Cardiac fibroblast (primary cell): ENCODE measurements around the gene CCL19.
"Not testable (repeated sequence)": the region's sequence is repeated elsewhere in the genome, so short reads cannot be mapped to it uniquely, and the experiment has no call there.

Experiments used
- DNase-seq, 2 donors: peaks; one replicate each; pipeline versions ENCODE4 v3.0.0 to v3.0.0-alpha.2; 2010; ENCODE audit warnings: low read depth in 2 of 2
- H3K4me3 ChIP-seq, 2 donors: replicated peaks in 1 of 2; 1 replicate in 1 of 2; 2 replicates in 1 of 2; pipeline ENCODE4 v1.5.1; 2011; ENCODE audit warnings: low read depth in 2 of 2, low read length in 2 of 2, mild to moderate bottlenecking in 2 of 2, moderate library complexity in 1 of 2
- CTCF ChIP-seq: IDR thresholded peaks from one replicate; pipeline ENCODE4 v1.5.1; 2011; ENCODE audit warnings: low read depth, mild to moderate bottlenecking, low read length, inconsistent platforms

Gene CCL19

GRCh38 chr9:34690983-34691935, at the start of gene CCL19:
TSS of gene CCL19 (minus strand) at chr9:34691276. CDS start at chr9:34691139, 137 bp downstream.
- no peak for TF ChIP-seq CTCF
- no peak within 1 kb of the TSS for H3K4me3 ChIP-seq
- no peak for DNase-seq

- not testable (repeated sequence) for DNase-seq, H3K4me3 ChIP-seq
Measured at GRCh38 chr9:34740176-34740575, 49.1 kb upstream of the CCL19 start.

- DNase-seq = no peak
- H3K4me3 ChIP-seq = no peak overlapping the region
- TF ChIP-seq CTCF = no peak
Measured at GRCh38 chr9:34737677-34738260, 46.7 kb upstream of the CCL19 start.

GRCh38 chr9:34734720-34735119, 43.6 kb upstream of the CCL19 start:
- no peak for DNase-seq
- TF ChIP-seq CTCF = no peak
- H3K4me3 ChIP-seq = no peak overlapping the region

- DNase-seq = no peak
- TF ChIP-seq CTCF = no peak
- no peak overlapping the region for H3K4me3 ChIP-seq
Measured at GRCh38 chr9:34732886-34733285, 41.8 kb upstream of the CCL19 start.

GRCh38 chr9:34732478-34732877, 41.4 kb upstream of the CCL19 start:
- no peak for TF ChIP-seq CTCF
- no peak for DNase-seq
- no peak overlapping the region for H3K4me3 ChIP-seq

- TF ChIP-seq CTCF = no peak
- DNase-seq = no peak
- H3K4me3 ChIP-seq = no peak overlapping the region
Measured at GRCh38 chr9:34723141-34723540, 32.1 kb upstream of the CCL19 start.

GRCh38 chr9:34719769-34720025, 28.6 kb upstream of the CCL19 start:
- H3K4me3 ChIP-seq, DNase-seq: not testable (repeated sequence)
